ENCODE data around the gene TBC1D9.

- TF ChIP-seq CTCF (IDR thresholded peaks at IDR 0.05 in 2 of 3, conservative IDR thresholded peaks at IDR 0.05 in 1 of 3; ENCODE audit: borderline replicate concordance in 1 of 3, insufficient read depth in 1 of 3, low read depth in 2 of 3, low read length in 2 of 3) (no peak), ZNF274 (IDR thresholded peaks at IDR 0.05; ENCODE audit: low read depth, low read length) (no peak), EZH2 (IDR thresholded peaks at IDR 0.05) (no peak), ATF3 (IDR thresholded peaks at IDR 0.05) (no peak), POLR2A (IDR thresholded peaks at IDR 0.05; ENCODE audit: borderline replicate concordance, extremely low read depth, insufficient read depth, insufficient read length) (no peak), SIN3A (IDR thresholded peaks at IDR 0.05; ENCODE audit: low read depth) (no peak), SP1 (IDR thresholded peaks at IDR 0.05; ENCODE audit: low read depth) (no peak), CBX3 (IDR thresholded peaks at IDR 0.05; ENCODE audit: low read depth) (no peak), ZFX (IDR thresholded peaks at IDR 0.05) (no peak), MAX (IDR thresholded peaks at IDR 0.05) (no peak), SRF (IDR thresholded peaks at IDR 0.05; ENCODE audit: low read depth) (no peak), POLR2AphosphoS5 (IDR thresholded peaks at IDR 0.05; ENCODE audit: low read depth, low read length) (no peak)
These were observed 31.4 kb downstream of the TBC1D9 start for GRCh38 chr4:140724760-140725159.
